ENCODE results near the gene TMEM116. TPM values are rescaled to one million over a fixed set of nuclear protein-coding genes. Genes with fewer than 3 reads are reported as not detected.

Gene TMEM116
- total and polyA plus RNA-seq, 2 donors (not counting 3 experiments of a cell fraction or from before 2014, with no cell fraction given): 1.6 to 3.9 TPM

GRCh38 chr12:112004041-112004440 is 8.9 kb downstream of the TMEM116 start:
- POLR2A ChIA-PET: no interaction called here

More at GRCh38 chr12:112004041-112004440, 8.9 kb downstream of the TMEM116 start:
- Histone ChIP-seq H3K4me3 (replicated peaks in 1 of 3; ENCODE audit: insufficient read depth in 1 of 3, low read depth in 1 of 3, low read length in 3 of 3) (no peak overlapping the region), H3K9me1 (replicated peaks; ENCODE audit: control insufficient read depth, extremely low read depth, insufficient read depth, low read length) (no peaks in the 10 kb centered on the region), H3K9me3 (replicated peaks; ENCODE audit: control insufficient read depth, insufficient read depth, low read length) (no peaks in the 10 kb centered on the region), H3K79me2 (ENCODE audit: control insufficient read depth, insufficient read depth, low read length) (no peaks in the 10 kb centered on the region), H3K4me1 (ENCODE audit: control insufficient read depth, extremely low read depth, insufficient read depth, low read length) (peaks cover 6% of the 10 kb centered on the region), H3K9ac (replicated peaks; ENCODE audit: extremely low read depth, insufficient read depth, low read length) (no peak overlapping the region), H4K20me1 (replicated peaks; ENCODE audit: control insufficient read depth, extremely low read depth, insufficient read depth, low read length) (no peaks in the 10 kb centered on the region), H3K4me2 (ENCODE audit: insufficient read depth, low read length) (no peak overlapping the region), H3K36me3 (ENCODE audit: control insufficient read depth in 2 of 2, extremely low read depth in 1 of 2, insufficient read depth in 2 of 2, low read length in 2 of 2) (no peaks in the 10 kb centered on the region), H2AFZ (ENCODE audit: low read depth, low read length) (no peak overlapping the region), H3K27ac (ENCODE audit: insufficient read depth, low read depth, low read length) (no peak overlapping the region), H3K27me3 (ENCODE audit: control insufficient read depth in 2 of 2, insufficient read depth in 2 of 2, low read length in 2 of 2) (no peaks in the 10 kb centered on the region)
- BruUV-seq (replicated peaks): no TSS peak
- DNase-seq (ENCODE audit: low read depth, low spot score): no peak
- no peak for FAIRE-seq
- intact Hi-C loops (cut with micrococcal nuclease): no loop called here
- TF ChIP-seq POLR2AphosphoS5 (IDR thresholded peaks at IDR 0.05; ENCODE audit: insufficient read depth, low read depth, low read length) (no peak), MYC (IDR thresholded peaks at IDR 0.05; ENCODE audit: low read depth, low read length) (no peak), POLR2A (IDR thresholded peaks at IDR 0.05; ENCODE audit: low read depth, low read length) (no peak), JUN (IDR thresholded peaks at IDR 0.05; ENCODE audit: borderline replicate concordance, insufficient read depth, insufficient read length, low read depth) (no peak), EZH2 (IDR thresholded peaks at IDR 0.05; ENCODE audit: borderline replicate concordance, low read depth, low read length, severe bottlenecking) (no peak), CTCF (IDR thresholded peaks at IDR 0.05; ENCODE audit: extremely low read depth in 1 of 2, insufficient read depth in 1 of 2, low read depth in 1 of 2, low read length in 2 of 2) (no peak), FOS (IDR thresholded peaks at IDR 0.05; ENCODE audit: borderline replicate concordance, insufficient read depth, low read length) (no peak), GATA2 (IDR thresholded peaks at IDR 0.05; ENCODE audit: insufficient read depth, insufficient read length, low read depth, low read length) (no peak)
- TF ChIP-seq, protein P1, sequence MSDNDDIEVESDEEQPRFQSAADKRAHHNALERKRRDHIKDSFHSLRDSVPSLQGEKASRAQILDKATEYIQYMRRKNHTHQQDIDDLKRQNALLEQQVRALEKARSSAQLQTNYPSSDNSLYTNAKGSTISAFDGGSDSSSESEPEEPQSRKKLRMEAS (IDR thresholded peaks at IDR 0.05; ENCODE audit: insufficient read depth, insufficient read length): no peak
- CTCF ChIA-PET: interaction anchor here (1.0 kb wide), 1 partner anchor 59 kb away, joined by 4 read pairs; no protein-coding TSS in a partner anchor
- dilution Hi-C loops (cut with MboI; ENCODE audit: extremely low pct_ligation_motif_present, low sequenced_read_pairs): no loop called here

All from endothelial cell of umbilical vein (primary cell).